HG03103 (cell line): ENCODE results near the gene MOB3A.
A peak's percentile ranks its signal among the peaks of the same experiment; 100 is the strongest.
"Not testable (repeated sequence)": the region's sequence is repeated elsewhere in the genome, so short reads cannot be mapped to it uniquely, and the experiment has no call there.

Experiments
- ATAC-seq: cut with Tn5 transposase; IDR thresholded peaks from one replicate; pipeline ENCODE4 v1.9.1; 2021; ENCODE audit warnings: low read depth; ENCODE audit not compliant: unreplicated experiment

Gene MOB3A

DNA sequence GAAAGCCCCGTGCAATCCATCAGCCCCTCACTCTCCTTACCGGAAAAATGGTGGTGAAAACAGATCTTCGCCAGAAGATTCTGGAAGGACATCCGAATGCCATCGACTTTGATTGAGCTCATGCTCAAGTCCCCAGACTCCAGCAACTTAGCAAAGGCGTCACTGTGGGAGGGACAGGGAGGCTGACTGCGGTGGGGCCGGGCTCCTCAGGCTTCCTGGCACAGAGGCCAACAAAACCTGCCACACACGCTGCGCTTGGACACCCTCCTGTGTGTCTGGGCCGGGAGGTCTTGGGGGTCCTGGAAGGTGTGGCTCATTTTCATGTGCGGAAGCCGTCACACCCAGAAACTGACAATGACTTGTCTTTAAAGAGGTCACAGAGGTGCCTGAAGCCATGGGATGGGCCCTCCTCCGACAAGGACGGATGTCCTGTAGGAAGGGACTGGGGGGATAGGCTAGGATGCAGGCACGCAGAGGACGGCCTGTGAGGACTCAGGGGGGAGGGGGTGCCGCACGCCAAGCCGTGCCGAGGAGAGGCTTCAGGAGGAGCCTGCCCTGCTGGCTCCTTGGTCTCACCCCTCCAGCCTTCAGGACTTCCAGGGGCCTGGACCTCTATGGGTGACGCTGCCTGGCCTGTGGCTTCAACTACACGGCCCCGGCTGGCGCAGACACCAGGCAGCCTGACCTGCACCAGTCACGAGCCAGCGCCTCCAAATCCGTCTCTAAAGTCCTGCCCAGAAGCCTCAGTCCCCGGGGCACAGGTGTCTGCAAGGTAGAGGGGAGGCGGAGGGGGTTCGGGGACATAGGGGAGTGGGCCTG is 13.1 kb upstream of the MOB3A start:
- no peak for ATAC-seq

GRCh38 chr19:2108251-2109016 is 12.3 kb upstream of the MOB3A start:
- no peak for ATAC-seq

DNA sequence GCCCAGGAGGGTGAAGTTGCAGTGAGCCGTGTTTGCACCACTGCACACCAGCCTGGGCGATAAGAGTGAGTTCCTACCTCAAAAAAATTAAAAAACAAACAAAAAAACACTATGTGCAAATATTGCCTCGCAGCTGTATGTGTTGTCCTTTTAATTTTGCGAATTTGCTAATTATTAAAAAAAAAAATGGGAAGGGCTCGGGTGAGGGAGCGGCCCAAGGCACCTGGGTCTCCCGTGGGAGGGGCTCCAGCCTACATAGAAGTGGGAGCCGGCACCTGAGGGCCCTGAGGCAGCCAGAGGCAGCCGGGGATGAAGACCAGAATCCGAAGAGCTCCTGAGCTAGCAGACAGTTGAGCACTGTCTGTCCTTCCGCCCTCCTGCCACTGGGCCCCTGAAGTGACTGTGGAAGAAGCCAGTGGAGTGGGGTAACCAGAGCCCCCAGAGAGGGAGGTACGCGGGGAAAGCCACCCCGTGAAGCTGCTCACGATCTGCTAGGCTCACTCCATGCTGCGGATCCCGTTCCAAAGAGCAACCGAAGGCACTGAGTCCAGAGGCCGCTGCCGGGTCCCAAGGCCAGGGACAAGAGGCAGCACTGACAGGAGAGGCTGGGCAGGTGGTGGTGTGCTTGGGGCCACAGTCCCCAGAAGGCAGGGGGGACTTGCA is 7.0 kb upstream of the MOB3A start:
- no peak for ATAC-seq

- no peak for ATAC-seq
Measured at GRCh38 chr19:2101417-2102335, 5.5 kb upstream of the MOB3A start.

- ATAC-seq, result no peak
Measured at GRCh38 chr19:2100719-2101061, 4.6 kb upstream of the MOB3A start.

DNA sequence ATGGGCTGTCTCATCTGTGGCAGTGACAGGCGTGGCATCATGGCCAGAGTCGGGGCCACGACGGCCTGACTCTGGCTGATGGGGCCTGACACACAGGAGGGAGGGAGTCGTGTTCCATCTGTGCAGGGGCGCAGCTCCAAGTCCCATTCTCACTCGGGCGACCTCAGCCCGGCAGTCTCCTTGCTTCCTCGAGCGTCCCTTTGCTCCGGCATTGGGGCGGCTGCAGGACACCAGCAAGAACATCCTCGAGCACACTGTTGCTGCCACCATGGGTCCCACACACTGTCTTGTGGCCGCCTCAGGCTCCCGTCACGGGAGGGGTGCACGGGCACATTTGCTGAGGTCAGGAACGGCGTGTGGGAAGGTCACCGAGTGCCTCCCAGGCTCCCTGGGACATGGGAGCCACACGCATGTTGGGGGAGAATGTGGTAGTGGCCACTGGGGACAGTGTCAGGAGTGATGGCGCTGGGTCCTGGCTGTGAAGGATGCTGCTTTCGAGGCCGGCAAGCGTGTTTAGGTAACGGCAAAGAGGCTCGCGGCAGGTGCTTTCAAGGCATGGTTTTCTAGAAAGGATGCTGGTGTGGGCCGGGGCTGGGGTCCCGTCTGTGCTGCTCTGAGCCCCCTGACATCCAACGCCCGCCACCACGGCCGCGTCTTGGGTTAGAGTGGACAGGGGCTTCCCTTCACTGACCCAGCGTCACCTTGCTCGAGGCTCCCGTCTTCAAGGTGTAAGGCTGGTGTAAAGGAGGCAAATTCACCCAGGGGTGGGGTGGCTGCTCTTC is 4.0 kb upstream of the MOB3A start:
- ATAC-seq, result no peak

DNA sequence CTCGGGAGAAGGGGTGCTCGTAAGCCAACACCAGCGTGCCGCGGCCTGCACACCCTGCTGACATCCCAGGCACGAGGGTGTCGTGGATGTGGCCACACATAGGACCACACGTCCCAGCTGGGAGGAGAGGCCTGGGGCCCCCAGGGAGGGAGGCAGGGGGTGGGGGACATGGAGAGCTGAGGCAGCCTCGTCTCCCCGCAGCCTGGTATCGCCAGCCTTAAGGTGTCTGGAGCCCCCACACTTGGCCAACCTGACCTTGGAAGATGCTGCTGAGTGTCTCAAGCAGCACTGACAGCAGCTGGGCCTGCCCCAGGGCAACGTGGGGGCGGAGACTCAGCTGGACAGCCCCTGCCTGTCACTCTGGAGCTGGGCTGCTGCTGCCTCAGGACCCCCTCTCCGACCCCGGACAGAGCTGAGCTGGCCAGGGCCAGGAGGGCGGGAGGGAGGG is 3.0 kb upstream of the MOB3A start:
- no peak for ATAC-seq

DNA sequence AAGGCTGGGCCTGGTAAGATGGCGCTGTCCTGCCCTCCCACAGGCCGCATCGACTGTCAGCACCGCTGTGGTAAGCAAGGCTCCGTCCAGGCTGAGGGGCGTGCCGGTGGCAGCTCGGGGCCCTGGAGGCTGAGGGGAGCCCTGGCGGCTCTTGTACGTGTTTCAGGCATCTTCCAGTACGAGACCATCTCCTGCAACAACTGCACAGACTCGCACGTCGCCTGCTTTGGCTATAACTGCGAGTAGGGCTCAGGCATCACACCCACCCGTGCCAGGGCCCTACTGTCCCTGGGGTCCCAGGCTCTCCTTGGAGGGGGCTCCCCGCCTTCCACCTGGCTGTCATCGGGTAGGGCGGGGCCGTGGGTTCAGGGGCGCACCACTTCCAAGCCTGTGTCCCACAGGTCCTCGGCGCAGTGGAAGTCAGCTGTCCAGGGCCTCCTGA is 1.8 kb upstream of the MOB3A start:
- no peak for ATAC-seq

DNA sequence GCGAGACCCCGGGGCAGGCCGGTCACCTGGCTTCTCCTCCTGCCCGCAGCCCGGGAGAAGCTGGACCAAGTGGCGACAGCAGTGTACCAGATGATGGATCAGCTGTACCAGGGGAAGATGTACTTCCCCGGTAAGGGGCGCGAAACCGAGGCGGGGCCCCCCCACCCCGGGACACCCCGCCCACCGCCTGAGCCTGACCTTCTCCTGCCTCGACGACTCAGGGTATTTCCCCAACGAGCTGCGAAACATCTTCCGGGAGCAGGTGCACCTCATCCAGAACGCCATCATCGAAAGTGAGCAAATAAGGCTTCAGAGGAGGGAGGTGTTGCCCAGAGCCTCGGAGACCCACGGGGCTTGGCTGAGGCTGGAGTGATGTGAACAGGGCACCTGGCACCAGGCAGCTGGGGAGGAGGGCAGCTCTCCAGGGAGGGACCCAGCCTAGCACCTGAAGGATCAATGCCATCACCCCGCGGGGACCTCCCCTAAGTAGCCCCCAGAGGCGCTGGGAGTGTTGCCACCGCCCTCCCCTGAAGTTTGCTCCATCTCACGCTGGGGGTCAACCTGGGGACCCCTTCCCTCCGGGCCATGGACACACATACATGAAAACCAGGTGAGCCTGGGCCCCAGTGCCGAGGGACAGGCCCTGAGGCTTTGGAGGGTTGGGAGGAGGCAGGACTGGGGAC is 1.2 kb upstream of the MOB3A start:
- ATAC-seq, result no peak

GRCh38 chr19:2096480-2097202 is 515 bp upstream of the MOB3A start, which contains the start of gene IZUMO4:
IZUMO4 (plus strand) TSS chr19:2096915; CDS start chr19:2096946, 31 bp downstream.
- ATAC-seq, result peak; percentile 53

- not testable (repeated sequence) for ATAC-seq
Measured at GRCh38 chr19:2091926-2092525, 4.1 kb downstream of the MOB3A start.

- no peak for ATAC-seq
Measured at GRCh38 chr19:2089727-2090053, 6.4 kb downstream of the MOB3A start.

- no peak for ATAC-seq
Measured at GRCh38 chr19:2089001-2089711, 7.0 kb downstream of the MOB3A start.

DNA sequence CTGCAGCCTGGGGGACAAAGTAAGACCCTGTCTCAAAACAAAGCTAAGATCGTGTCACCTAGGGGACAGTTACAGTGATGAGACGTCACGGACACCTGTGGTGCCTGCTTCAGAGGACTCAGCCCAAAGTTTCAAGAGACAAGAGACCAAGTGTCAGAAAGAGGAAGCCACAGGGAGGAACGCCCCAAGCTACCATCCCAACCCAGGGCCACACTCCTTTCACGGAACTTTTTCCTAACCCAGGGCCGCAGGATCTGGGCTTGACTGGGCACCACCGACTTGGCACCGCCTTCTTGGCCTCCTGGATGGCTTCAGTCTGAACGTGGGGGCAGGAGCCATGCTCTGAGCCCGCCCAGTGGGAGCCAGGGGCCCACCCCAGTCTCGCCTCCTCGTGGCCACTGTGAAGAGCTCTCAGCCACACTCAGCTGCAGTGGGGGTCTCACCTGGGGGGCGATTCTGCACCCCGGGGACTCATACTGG is 8.5 kb downstream of the MOB3A start:
- no peak for ATAC-seq

DNA sequence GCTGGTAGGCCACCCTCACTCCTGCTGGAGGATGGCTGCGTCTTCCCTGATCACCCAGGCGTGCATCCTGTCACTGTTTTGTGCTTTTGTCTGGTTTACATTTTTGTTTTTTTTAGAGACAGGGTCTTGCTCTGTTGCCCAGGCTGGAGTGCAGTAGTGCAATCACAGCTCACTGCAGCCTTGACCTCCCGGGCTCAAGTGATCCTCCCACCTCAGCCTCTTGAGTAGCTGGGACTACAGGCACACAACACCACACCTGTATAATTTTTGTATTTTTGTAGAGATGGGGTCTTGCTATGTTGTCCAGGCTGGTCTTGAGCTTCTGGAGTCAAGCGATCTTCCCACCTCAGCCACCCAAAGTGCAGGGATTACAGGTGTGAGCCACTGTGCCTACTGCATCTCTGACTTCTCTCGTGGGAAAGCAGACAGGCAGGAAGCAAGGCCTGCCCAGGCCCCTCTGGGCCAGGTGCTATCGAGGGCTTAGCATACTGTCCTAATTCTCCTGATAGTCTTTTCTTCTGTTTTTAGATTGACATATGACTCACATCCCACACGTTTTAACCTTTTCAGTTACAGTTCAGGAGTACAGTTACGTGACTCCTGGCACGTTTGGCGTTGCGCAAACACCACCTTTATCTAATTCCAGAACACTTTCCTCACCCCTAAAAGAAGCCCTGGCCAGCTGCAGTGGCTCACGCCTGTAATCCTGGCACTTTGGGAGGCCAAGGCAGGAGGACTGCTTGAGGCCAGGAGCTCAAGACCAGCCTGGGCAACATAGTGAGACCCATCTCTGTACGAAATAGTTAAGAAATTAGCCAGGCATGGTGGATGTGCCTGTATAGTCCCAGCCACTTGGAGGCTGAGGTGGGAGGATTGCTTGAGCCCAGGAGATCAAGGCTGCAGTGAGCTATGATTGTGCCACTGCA is 9.2 kb downstream of the MOB3A start:
- ATAC-seq, result not testable (repeated sequence)
